Neuronal stem cell (in vitro differentiated cells): ENCODE data around the gene DOCK3.

Source experiments
- DNase-seq: peaks from one replicate; pipeline ENCODE4 v3.0.0-alpha.2; 2013; ENCODE audit warnings: low spot score
- H2AFZ ChIP-seq: one replicate; pipeline ENCODE4 v1.6.1; 2013; ENCODE audit warnings: mild to moderate bottlenecking, low read length, inconsistent platforms
- H2AK5ac ChIP-seq: 2 replicates; pipeline ENCODE4 v1.6.1; 2013; ENCODE audit warnings: low read depth, mild to moderate bottlenecking, inconsistent platforms, low read length, moderate library complexity, mixed read lengths
- H2BK120ac ChIP-seq: 2 replicates; pipeline ENCODE4 v1.6.1; 2013; ENCODE audit warnings: low read depth, mild to moderate bottlenecking, inconsistent platforms, low read length, moderate library complexity, mixed read lengths
- H2BK12ac ChIP-seq: one replicate; pipeline ENCODE4 v1.6.1; 2013; ENCODE audit warnings: low read length, inconsistent platforms
- H2BK15ac ChIP-seq: 2 replicates; pipeline ENCODE4 v1.6.1; 2013; ENCODE audit warnings: mild to moderate bottlenecking, low read length, inconsistent platforms, mixed read lengths
- H2BK5ac ChIP-seq: one replicate; pipeline ENCODE4 v1.6.1; 2013; ENCODE audit warnings: inconsistent platforms, mild to moderate bottlenecking, low read length, moderate library complexity
- H3K14ac ChIP-seq: one replicate; pipeline ENCODE4 v1.6.1; 2013; ENCODE audit warnings: low read length, inconsistent platforms
- H3K18ac ChIP-seq: 2 replicates; pipeline ENCODE4 v1.6.1; 2013; ENCODE audit warnings: low read length, inconsistent platforms
- H3K23ac ChIP-seq: 2 replicates; pipeline ENCODE4 v1.6.1; 2013; ENCODE audit warnings: low read depth, mild to moderate bottlenecking, mixed read lengths, low read length, inconsistent platforms; ENCODE audit not compliant: poor library complexity
- H3K27ac ChIP-seq: replicated peaks from 3 replicates; pipeline ENCODE4 v1.5.1; 2013; ENCODE audit warnings: low read length, inconsistent platforms
- H3K27me3 ChIP-seq, 3 experiments: 2 replicates each; pipeline ENCODE4 v1.6.1; 2013; ENCODE audit warnings: low read length in 3 of 3, mild to moderate bottlenecking in 2 of 3, inconsistent platforms in 1 of 3, low read depth in 1 of 3, mixed read lengths in 1 of 3, moderate library complexity in 1 of 3; ENCODE audit not compliant: control insufficient read depth in 3 of 3, insufficient read depth in 3 of 3
- H3K36me3 ChIP-seq, 2 donors: replicated peaks in 1 of 2; 2 replicates each; pipeline ENCODE4 v1.6.1; 2013; ENCODE audit warnings: low read length in 2 of 2; ENCODE audit not compliant: control insufficient read depth in 2 of 2, insufficient read depth in 2 of 2
- H3K4ac ChIP-seq: 2 replicates; pipeline ENCODE4 v1.6.1; 2013; ENCODE audit warnings: inconsistent platforms, mild to moderate bottlenecking, low read length, moderate library complexity
- H3K4me1 ChIP-seq, 2 donors: 1 replicate in 1 of 2; 2 replicates in 1 of 2; pipeline ENCODE4 v1.6.1; 2013; ENCODE audit warnings: low read length in 2 of 2, low read depth in 1 of 2; ENCODE audit not compliant: control insufficient read depth in 2 of 2, insufficient read depth in 1 of 2
- H3K4me2 ChIP-seq: one replicate; pipeline ENCODE4 v1.6.1; 2013; ENCODE audit warnings: mild to moderate bottlenecking, low read length, inconsistent platforms; ENCODE audit not compliant: insufficient read depth, poor library complexity, severe bottlenecking
- H3K4me3 ChIP-seq, 2 donors: 2 replicates each; pipeline ENCODE4 v1.5.1; 2013; ENCODE audit warnings: low read length in 2 of 2, mild to moderate bottlenecking in 2 of 2, inconsistent platforms in 1 of 2, moderate library complexity in 1 of 2
- H3K79me1 ChIP-seq: one replicate; pipeline ENCODE4 v1.6.1; 2013; ENCODE audit warnings: low read depth, mild to moderate bottlenecking, inconsistent platforms, low read length, moderate library complexity
- H3K9ac ChIP-seq: one replicate; pipeline ENCODE4 v1.6.1; 2013; ENCODE audit warnings: mild to moderate bottlenecking, low read depth, low read length, inconsistent platforms; ENCODE audit not compliant: poor library complexity
- H3K9me3 ChIP-seq, 2 donors: replicated peaks in 1 of 2; 2 replicates each; pipeline versions ENCODE3 to v1.6.1; 2013; ENCODE audit warnings: low read length in 2 of 2, mild to moderate bottlenecking in 2 of 2, inconsistent platforms in 1 of 2, low read depth in 1 of 2, mixed read lengths in 1 of 2, moderate library complexity in 1 of 2; ENCODE audit not compliant: control insufficient read depth in 2 of 2, insufficient read depth in 1 of 2
- H4K8ac ChIP-seq: one replicate; pipeline ENCODE4 v1.6.1; 2013; ENCODE audit warnings: low read depth, mild to moderate bottlenecking, inconsistent platforms, low read length, moderate library complexity
- H4K91ac ChIP-seq: one replicate; pipeline ENCODE4 v1.6.1; 2013; ENCODE audit warnings: low read length, low read depth, mild to moderate bottlenecking, inconsistent platforms; ENCODE audit not compliant: poor library complexity
- WGBS, 2 donors: extraction: QIAGEN DNeasy Blood & Tissue Kit; methylation state at CpG; one replicate each; pipeline ENCODE4 v1.1.7; 2013; ENCODE audit warnings: missing lambda C conversion rate in 2 of 2, mixed read lengths in 1 of 2; ENCODE audit not compliant: insufficient read length in 2 of 2, insufficient replicate concordance in 1 of 2; ENCODE audit errors: extremely low coverage in 2 of 2; 5-methylcytosine and 5-hydroxymethylcytosine counted together

DOCK3 gene

GRCh38 chr3:51395493-51396213 is 720.9 kb downstream of the DOCK3 start:
- Histone ChIP-seq H3K9me3 (peaks cover 12 to 25% of the 10 kb centered on the region in 2 donors), H3K18ac (no peak overlapping the region), H3K79me1 (peaks cover 17% of the 10 kb centered on the region), H2BK5ac (no peak overlapping the region), H4K8ac (no peak overlapping the region), H3K36me3 (peaks cover 60 to 90% of the 10 kb centered on the region in 2 donors), H2BK15ac (no peak overlapping the region), H3K14ac (no peak overlapping the region), H3K4ac (no peak overlapping the region), H2AFZ (no peak overlapping the region), H3K4me2 (no peak overlapping the region), H3K27me3 (no peaks in the 10 kb centered on the region), H3K4me3 (no peak overlapping the region), H3K23ac (no peak overlapping the region), H3K9ac (no peak overlapping the region), H3K27ac (no peak overlapping the region), H4K91ac (no peak overlapping the region), H2BK12ac (no peak overlapping the region), H3K4me1 (peaks cover 5 to 13% of the 10 kb centered on the region in 2 donors), H2AK5ac (no peak overlapping the region), H2BK120ac (no peak overlapping the region)
- WGBS, 2 donors, result no CpG with 5 or more reads among the region's 12 CpGs
- DNase-seq, result no peak

GRCh38 chr3:51396401-51396800 is 721.7 kb downstream of the DOCK3 start:
- no CpG with 5 or more reads among the region's 1 CpG for WGBS, 2 donors
- Histone ChIP-seq H2AK5ac (no peak overlapping the region), H2BK5ac (no peak overlapping the region), H3K9ac (no peak overlapping the region), H2BK12ac (no peak overlapping the region), H2BK120ac (no peak overlapping the region), H3K4me3 (no peak overlapping the region), H3K4me2 (no peak overlapping the region), H3K18ac (no peak overlapping the region), H3K23ac (no peak overlapping the region), H3K9me3 (peaks cover 12 to 25% of the 10 kb centered on the region in 2 donors), H4K8ac (no peak overlapping the region), H3K27ac (no peak overlapping the region), H3K79me1 (peaks cover 17% of the 10 kb centered on the region), H2AFZ (no peak overlapping the region), H3K14ac (no peak overlapping the region), H4K91ac (no peak overlapping the region), H2BK15ac (no peak overlapping the region), H3K4ac (no peak overlapping the region), H3K27me3 (no peaks in the 10 kb centered on the region), H3K36me3 (peaks cover 61 to 94% of the 10 kb centered on the region in 2 donors), H3K4me1 (peaks cover 3 to 11% of the 10 kb centered on the region in 2 donors)
- DNase-seq, result no peak

- H4K91ac ChIP-seq, result no peak overlapping the region
- H2BK5ac ChIP-seq, result no peak overlapping the region
- H3K4me3 ChIP-seq, result no peak overlapping the region
- H2BK120ac ChIP-seq, result no peak overlapping the region
- no peak overlapping the region for H3K23ac ChIP-seq
- H3K4me1 ChIP-seq, result peaks cover 0 to 9% of the 10 kb centered on the region in 2 donors
- H2BK12ac ChIP-seq, result no peak overlapping the region
- no CpG with 5 or more reads among the region's 5 CpGs for WGBS, 2 donors
- no peak overlapping the region for H3K9ac ChIP-seq
- H3K4ac ChIP-seq, result no peak overlapping the region
- peaks cover 11 to 21% of the 10 kb centered on the region in 2 donors for H3K9me3 ChIP-seq
- peaks cover 12% of the 10 kb centered on the region for H3K79me1 ChIP-seq
- no peak overlapping the region for H2BK15ac ChIP-seq
- no peaks in the 10 kb centered on the region for H3K27me3 ChIP-seq
- no peak overlapping the region for H3K18ac ChIP-seq
- DNase-seq, result no peak
- H3K27ac ChIP-seq, result no peak overlapping the region
- no peak overlapping the region for H2AFZ ChIP-seq
- no peak overlapping the region for H3K4me2 ChIP-seq
- peaks cover 59 to 96% of the 10 kb centered on the region in 2 donors for H3K36me3 ChIP-seq
- H2AK5ac ChIP-seq, result no peak overlapping the region
- H3K14ac ChIP-seq, result no peak overlapping the region
- H4K8ac ChIP-seq, result no peak overlapping the region
Observed at GRCh38 chr3:51397392-51397791, 722.7 kb downstream of the DOCK3 start.

- WGBS, 2 donors, result no CpG with 5 or more reads among the region's 8 CpGs
Observed at GRCh38 chr3:51398595-51399310, 724.0 kb downstream of the DOCK3 start.

More at GRCh38 chr3:51398595-51399310, 724.0 kb downstream of the DOCK3 start:
- Histone ChIP-seq H3K18ac (no peak overlapping the region), H3K4me2 (no peak overlapping the region), H2BK15ac (no peak overlapping the region), H3K4me3 (no peak overlapping the region), H2AFZ (no peak overlapping the region), H3K4ac (no peak overlapping the region), H3K36me3 (peaks cover 51 to 94% of the 10 kb centered on the region in 2 donors), H4K91ac (no peak overlapping the region), H2BK5ac (no peak overlapping the region), H2BK120ac (no peak overlapping the region), H2BK12ac (no peak overlapping the region), H2AK5ac (no peak overlapping the region), H3K14ac (no peak overlapping the region), H3K27me3 (no peaks in the 10 kb centered on the region), H3K9ac (no peak overlapping the region), H4K8ac (no peak overlapping the region), H3K9me3 (peaks cover 1 to 8% of the 10 kb centered on the region in 2 donors), H3K4me1 (peaks cover 0 to 1% of the 10 kb centered on the region in 2 donors), H3K79me1 (no peaks in the 10 kb centered on the region), H3K23ac (no peak overlapping the region), H3K27ac (no peak overlapping the region)
- no peak for DNase-seq
